Measurements from ENCODE around the gene C11orf58.

Gene C11orf58

DNA sequence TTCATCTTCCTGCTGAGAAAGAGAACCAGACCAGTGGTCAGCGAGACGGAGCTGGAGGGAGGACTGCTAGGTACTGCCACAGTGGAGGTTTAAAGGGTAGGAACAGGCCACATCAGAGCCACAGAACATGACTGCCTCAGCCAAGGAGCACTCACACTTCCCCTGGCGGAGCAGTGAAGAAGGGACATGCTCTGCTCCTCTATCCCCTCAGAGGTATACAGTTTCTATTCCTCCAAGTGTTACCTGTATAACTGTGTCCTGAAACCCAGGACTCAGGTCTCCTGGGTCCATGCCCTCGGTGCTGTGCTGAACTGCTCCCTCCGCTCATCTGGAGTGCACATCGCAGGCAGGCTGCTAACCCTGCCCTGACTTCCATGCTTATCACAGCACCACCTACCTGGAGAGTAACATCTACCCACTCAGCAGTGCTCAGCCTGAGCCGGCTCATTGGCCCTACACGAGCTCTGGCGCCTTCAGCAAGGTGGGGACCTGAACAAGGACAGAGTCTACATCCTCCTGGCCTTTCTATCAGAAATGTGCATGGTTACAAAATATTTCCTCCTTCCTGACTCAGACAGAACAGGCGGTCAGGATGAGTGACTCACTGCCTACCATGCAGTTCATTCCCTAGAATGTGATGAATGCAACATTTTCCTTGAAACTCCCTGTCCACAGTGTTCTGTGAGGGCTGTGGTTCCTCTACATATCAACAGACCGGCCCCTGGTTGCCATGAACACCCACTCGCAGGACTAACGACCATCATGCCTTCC is 52.9 kb downstream of the C11orf58 start:
- no peaks in the 10 kb centered on the region for H3F3A ChIP-seq (ENCODE audit: control insufficient read depth, insufficient read depth)
- no peaks in the 10 kb centered on the region for H3K79me2 ChIP-seq (ENCODE audit: control insufficient read depth, low read length)
- peaks cover 6% of the 10 kb centered on the region for H3K27me3 ChIP-seq (ENCODE audit: control insufficient read depth, low read length)
- no peaks in the 10 kb centered on the region for H3K9me3 ChIP-seq (ENCODE audit: control insufficient read depth, insufficient read depth, low read length)
- H3K4me3 ChIP-seq (ENCODE audit: low read length): no peak overlapping the region
- no peak for TF ChIP-seq EZH2phosphoT487 (IDR thresholded peaks at IDR 0.05; ENCODE audit: borderline replicate concordance, low read length)
- no peaks in the 10 kb centered on the region for H3K36me3 ChIP-seq (ENCODE audit: control insufficient read depth, low read length)
- H3K9me2 ChIP-seq (replicated peaks; ENCODE audit: control insufficient read depth, low read length): no peaks in the 10 kb centered on the region
- H4K20me1 ChIP-seq (ENCODE audit: control insufficient read depth, insufficient read depth, low read depth, low read length): no peaks in the 10 kb centered on the region; the same call in 1 of the 2 replicates
- no peaks in the 10 kb centered on the region for H3K4me1 ChIP-seq (ENCODE audit: control insufficient read depth, low read length)
- H3K4me2 ChIP-seq (ENCODE audit: low read length): no peak overlapping the region
- no peak overlapping the region for H3K27ac ChIP-seq (ENCODE audit: low read depth, low read length)

DNA sequence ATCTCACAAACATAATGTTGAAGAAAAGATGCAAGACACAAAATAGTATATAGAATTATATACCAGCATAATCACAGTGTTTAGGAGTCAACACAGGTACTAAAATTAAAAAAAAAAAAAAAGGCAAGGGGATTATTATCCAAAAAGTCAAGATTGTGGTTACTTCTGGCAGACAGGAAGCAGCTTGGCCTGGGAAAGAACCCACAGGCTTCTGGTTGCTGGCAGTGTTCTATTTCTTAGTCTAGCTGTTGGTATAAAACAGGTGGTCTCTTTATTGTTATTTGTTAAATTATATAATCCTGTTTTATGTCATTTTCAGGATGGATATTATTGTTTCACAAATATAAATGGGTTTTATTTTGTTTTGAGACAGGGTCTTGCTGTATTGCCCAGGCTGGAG is 54.0 kb downstream of the C11orf58 start:
- no peaks in the 10 kb centered on the region for H3K79me2 ChIP-seq (ENCODE audit: control insufficient read depth, low read length)
- no peak overlapping the region for H3K4me3 ChIP-seq (ENCODE audit: low read length)
- peaks cover 6% of the 10 kb centered on the region for H3K27me3 ChIP-seq (ENCODE audit: control insufficient read depth, low read length)
- no peak overlapping the region for H3K4me2 ChIP-seq (ENCODE audit: low read length)
- H3K36me3 ChIP-seq (ENCODE audit: control insufficient read depth, low read length): no peaks in the 10 kb centered on the region
- no peak for TF ChIP-seq EZH2phosphoT487 (IDR thresholded peaks at IDR 0.05; ENCODE audit: borderline replicate concordance, low read length)
- TF ChIP-seq, protein P1, sequence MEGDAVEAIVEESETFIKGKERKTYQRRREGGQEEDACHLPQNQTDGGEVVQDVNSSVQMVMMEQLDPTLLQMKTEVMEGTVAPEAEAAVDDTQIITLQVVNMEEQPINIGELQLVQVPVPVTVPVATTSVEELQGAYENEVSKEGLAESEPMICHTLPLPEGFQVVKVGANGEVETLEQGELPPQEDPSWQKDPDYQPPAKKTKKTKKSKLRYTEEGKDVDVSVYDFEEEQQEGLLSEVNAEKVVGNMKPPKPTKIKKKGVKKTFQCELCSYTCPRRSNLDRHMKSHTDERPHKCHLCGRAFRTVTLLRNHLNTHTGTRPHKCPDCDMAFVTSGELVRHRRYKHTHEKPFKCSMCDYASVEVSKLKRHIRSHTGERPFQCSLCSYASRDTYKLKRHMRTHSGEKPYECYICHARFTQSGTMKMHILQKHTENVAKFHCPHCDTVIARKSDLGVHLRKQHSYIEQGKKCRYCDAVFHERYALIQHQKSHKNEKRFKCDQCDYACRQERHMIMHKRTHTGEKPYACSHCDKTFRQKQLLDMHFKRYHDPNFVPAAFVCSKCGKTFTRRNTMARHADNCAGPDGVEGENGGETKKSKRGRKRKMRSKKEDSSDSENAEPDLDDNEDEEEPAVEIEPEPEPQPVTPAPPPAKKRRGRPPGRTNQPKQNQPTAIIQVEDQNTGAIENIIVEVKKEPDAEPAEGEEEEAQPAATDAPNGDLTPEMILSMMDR (IDR thresholded peaks at IDR 0.05; ENCODE audit: low read depth, low read length, poor library complexity, severe bottlenecking): no peak
- no peaks in the 10 kb centered on the region for H3K9me2 ChIP-seq (replicated peaks; ENCODE audit: control insufficient read depth, low read length)
- no peaks in the 10 kb centered on the region for H3K4me1 ChIP-seq (ENCODE audit: control insufficient read depth, low read length)
- H3F3A ChIP-seq (ENCODE audit: control insufficient read depth, insufficient read depth): no peaks in the 10 kb centered on the region
- no peaks in the 10 kb centered on the region; the same call in 1 of the 2 replicates for H4K20me1 ChIP-seq (ENCODE audit: control insufficient read depth, insufficient read depth, low read depth, low read length)
- H3K9me3 ChIP-seq (ENCODE audit: control insufficient read depth, insufficient read depth, low read length): no peaks in the 10 kb centered on the region
- no peak overlapping the region for H3K27ac ChIP-seq (ENCODE audit: low read depth, low read length)

DNA sequence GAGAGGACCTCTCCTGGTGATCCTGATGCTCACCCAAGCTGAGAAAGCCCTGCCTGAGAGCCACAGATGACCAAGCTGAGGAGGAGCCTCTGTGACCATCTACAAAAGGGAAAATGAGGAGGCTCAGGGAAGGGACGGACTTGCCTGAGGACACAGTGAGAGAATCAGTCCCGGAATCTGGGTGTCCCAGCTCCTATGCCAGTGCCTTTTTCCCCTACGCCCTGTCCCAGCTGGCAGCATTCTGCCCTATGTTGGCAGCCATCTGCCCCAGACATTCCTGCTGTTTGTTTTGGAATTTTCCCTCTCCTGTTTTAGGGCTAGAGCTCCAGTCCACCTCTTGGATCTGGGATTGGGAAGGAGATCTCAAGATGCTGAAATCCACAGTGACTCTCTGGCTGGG is 54.6 kb downstream of the C11orf58 start:
- peaks cover 3% of the 10 kb centered on the region for H3K27me3 ChIP-seq (ENCODE audit: control insufficient read depth, low read length)
- no peak overlapping the region for H3K4me2 ChIP-seq (ENCODE audit: low read length)

DNA sequence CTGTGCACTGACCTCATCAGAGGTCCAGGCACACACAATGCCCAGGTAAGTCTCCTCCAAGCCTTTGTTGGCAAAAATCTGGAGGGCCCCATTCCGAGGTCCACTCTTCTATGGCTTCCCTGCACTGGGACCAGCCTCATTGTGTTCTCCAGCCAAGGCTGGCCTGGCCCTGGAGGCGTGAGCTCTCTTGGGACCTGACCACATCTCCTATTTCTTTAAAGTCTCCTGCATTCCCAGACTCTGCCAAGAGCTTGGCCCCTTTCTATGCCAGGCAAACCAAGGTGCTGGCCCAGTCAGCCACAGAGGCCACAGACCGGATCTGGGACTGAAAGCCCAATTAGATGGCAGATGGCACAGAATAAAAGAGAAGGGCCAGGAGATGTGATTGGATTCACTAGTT is 55.1 kb downstream of the C11orf58 start:
- Histone ChIP-seq H3K27ac (ENCODE audit: low read depth, low read length) (no peak overlapping the region), H3K4me2 (ENCODE audit: low read length) (no peak overlapping the region), H3K27me3 (ENCODE audit: control insufficient read depth, low read length) (no peaks in the 10 kb centered on the region), H3F3A (ENCODE audit: control insufficient read depth, insufficient read depth) (no peaks in the 10 kb centered on the region), H3K9me2 (replicated peaks; ENCODE audit: control insufficient read depth, low read length) (no peaks in the 10 kb centered on the region), H3K4me1 (ENCODE audit: control insufficient read depth, low read length) (no peaks in the 10 kb centered on the region), H3K4me3 (ENCODE audit: low read length) (no peak overlapping the region), H4K20me1 (ENCODE audit: control insufficient read depth, insufficient read depth, low read depth, low read length) (no peaks in the 10 kb centered on the region), H3K79me2 (ENCODE audit: control insufficient read depth, low read length) (no peaks in the 10 kb centered on the region), H3K36me3 (ENCODE audit: control insufficient read depth, low read length) (no peaks in the 10 kb centered on the region), H3K9me3 (ENCODE audit: control insufficient read depth, insufficient read depth, low read length) (no peaks in the 10 kb centered on the region)
- TF ChIP-seq, protein P1 (IDR thresholded peaks at IDR 0.05; ENCODE audit: low read depth, low read length, poor library complexity, severe bottlenecking): no peak
- TF ChIP-seq EZH2phosphoT487 (IDR thresholded peaks at IDR 0.05; ENCODE audit: borderline replicate concordance, low read length): no peak

More for the DNA sequence above, 54.6 kb downstream of the C11orf58 start:
- no peaks in the 10 kb centered on the region for H3F3A ChIP-seq (ENCODE audit: control insufficient read depth, insufficient read depth)
- H3K36me3 ChIP-seq (ENCODE audit: control insufficient read depth, low read length): no peaks in the 10 kb centered on the region
- TF ChIP-seq EZH2phosphoT487 (IDR thresholded peaks at IDR 0.05; ENCODE audit: borderline replicate concordance, low read length): no peak
- TF ChIP-seq, protein P1 (IDR thresholded peaks at IDR 0.05; ENCODE audit: low read depth, low read length, poor library complexity, severe bottlenecking): no peak
- no peaks in the 10 kb centered on the region for H3K79me2 ChIP-seq (ENCODE audit: control insufficient read depth, low read length)
- no peaks in the 10 kb centered on the region; the same call in 1 of the 2 replicates for H4K20me1 ChIP-seq (ENCODE audit: control insufficient read depth, insufficient read depth, low read depth, low read length)
- no peak overlapping the region for H3K27ac ChIP-seq (ENCODE audit: low read depth, low read length)
- H3K4me3 ChIP-seq (ENCODE audit: low read length): no peak overlapping the region
- H3K9me3 ChIP-seq (ENCODE audit: control insufficient read depth, insufficient read depth, low read length): no peaks in the 10 kb centered on the region
- no peaks in the 10 kb centered on the region for H3K4me1 ChIP-seq (ENCODE audit: control insufficient read depth, low read length)
- no peaks in the 10 kb centered on the region for H3K9me2 ChIP-seq (replicated peaks; ENCODE audit: control insufficient read depth, low read length)

Measured in DOHH2 (cell line).